ENCODE results near the gene PYDC1. TPM values are rescaled to one million over a fixed set of nuclear protein-coding genes. Genes with fewer than 3 reads are reported as not detected.
A peak's percentile ranks its signal among the peaks of the same experiment; 100 is the strongest.

PYDC1 gene
- total RNA-seq, 1 experiment from 2014 or later = 1.9 TPM

DNA sequence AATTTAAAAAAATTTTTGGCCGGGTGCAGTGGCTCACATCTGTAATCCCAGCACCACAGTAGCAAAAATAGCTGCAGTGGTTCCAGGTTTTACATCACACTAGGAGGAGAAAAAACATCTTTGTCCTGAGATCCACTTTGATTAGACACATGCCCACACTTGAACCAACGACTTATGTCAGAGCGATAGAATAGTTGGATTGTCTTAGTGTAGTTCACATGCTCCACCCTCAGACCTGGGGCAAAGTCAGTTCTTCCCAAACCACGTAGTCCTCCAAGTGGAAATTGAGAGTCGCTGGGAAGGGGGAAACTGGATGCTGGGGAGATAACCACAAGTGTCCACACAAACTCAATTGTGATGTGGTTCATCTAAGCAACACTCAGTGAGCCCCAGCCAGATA is 31.4 kb upstream of the PYDC1 start:
- H3K27ac Mint-ChIP-seq = no peak overlapping the region
- no peaks in the 10 kb centered on the region; the same call in 1 of the 2 replicates for H3K27me3 Mint-ChIP-seq (ENCODE audit: low read depth)
- no peak for ATAC-seq
- CTCF ChIA-PET = interaction anchor here (0.5 to 1.8 kb wide), 4 partner anchors 33 to 134 kb away, joined by 3 to 6 read pairs (median 4); no protein-coding TSS in a partner anchor
- TF ChIP-seq NR1H2 (CRISPR knock-in tag; IDR thresholded peaks at IDR 0.05) = no peak
- TF ChIP-seq, protein P1, sequence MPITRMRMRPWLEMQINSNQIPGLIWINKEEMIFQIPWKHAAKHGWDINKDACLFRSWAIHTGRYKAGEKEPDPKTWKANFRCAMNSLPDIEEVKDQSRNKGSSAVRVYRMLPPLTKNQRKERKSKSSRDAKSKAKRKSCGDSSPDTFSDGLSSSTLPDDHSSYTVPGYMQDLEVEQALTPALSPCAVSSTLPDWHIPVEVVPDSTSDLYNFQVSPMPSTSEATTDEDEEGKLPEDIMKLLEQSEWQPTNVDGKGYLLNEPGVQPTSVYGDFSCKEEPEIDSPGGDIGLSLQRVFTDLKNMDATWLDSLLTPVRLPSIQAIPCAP (CRISPR knock-in tag; IDR thresholded peaks at IDR 0.05) = no peak
- TF ChIP-seq, protein P2, sequence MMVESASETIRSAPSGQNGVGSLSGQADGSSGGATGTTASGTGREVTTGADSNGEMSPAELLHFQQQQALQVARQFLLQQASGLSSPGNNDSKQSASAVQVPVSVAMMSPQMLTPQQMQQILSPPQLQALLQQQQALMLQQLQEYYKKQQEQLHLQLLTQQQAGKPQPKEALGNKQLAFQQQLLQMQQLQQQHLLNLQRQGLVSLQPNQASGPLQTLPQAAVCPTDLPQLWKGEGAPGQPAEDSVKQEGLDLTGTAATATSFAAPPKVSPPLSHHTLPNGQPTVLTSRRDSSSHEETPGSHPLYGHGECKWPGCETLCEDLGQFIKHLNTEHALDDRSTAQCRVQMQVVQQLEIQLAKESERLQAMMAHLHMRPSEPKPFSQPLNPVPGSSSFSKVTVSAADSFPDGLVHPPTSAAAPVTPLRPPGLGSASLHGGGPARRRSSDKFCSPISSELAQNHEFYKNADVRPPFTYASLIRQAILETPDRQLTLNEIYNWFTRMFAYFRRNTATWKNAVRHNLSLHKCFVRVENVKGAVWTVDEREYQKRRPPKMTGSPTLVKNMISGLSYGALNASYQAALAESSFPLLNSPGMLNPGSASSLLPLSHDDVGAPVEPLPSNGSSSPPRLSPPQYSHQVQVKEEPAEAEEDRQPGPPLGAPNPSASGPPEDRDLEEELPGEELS (CRISPR knock-in tag; IDR thresholded peaks at IDR 0.05) = no peak
- TF ChIP-seq, protein P3, sequence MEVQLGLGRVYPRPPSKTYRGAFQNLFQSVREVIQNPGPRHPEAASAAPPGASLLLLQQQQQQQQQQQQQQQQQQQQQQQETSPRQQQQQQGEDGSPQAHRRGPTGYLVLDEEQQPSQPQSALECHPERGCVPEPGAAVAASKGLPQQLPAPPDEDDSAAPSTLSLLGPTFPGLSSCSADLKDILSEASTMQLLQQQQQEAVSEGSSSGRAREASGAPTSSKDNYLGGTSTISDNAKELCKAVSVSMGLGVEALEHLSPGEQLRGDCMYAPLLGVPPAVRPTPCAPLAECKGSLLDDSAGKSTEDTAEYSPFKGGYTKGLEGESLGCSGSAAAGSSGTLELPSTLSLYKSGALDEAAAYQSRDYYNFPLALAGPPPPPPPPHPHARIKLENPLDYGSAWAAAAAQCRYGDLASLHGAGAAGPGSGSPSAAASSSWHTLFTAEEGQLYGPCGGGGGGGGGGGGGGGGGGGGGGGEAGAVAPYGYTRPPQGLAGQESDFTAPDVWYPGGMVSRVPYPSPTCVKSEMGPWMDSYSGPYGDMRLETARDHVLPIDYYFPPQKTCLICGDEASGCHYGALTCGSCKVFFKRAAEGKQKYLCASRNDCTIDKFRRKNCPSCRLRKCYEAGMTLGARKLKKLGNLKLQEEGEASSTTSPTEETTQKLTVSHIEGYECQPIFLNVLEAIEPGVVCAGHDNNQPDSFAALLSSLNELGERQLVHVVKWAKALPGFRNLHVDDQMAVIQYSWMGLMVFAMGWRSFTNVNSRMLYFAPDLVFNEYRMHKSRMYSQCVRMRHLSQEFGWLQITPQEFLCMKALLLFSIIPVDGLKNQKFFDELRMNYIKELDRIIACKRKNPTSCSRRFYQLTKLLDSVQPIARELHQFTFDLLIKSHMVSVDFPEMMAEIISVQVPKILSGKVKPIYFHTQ (CRISPR knock-in tag; IDR thresholded peaks at IDR 0.05) = no peak
- no peak for TF ChIP-seq NFE2L1 (CRISPR knock-in tag; IDR thresholded peaks at IDR 0.05)
- TF ChIP-seq, protein P4, sequence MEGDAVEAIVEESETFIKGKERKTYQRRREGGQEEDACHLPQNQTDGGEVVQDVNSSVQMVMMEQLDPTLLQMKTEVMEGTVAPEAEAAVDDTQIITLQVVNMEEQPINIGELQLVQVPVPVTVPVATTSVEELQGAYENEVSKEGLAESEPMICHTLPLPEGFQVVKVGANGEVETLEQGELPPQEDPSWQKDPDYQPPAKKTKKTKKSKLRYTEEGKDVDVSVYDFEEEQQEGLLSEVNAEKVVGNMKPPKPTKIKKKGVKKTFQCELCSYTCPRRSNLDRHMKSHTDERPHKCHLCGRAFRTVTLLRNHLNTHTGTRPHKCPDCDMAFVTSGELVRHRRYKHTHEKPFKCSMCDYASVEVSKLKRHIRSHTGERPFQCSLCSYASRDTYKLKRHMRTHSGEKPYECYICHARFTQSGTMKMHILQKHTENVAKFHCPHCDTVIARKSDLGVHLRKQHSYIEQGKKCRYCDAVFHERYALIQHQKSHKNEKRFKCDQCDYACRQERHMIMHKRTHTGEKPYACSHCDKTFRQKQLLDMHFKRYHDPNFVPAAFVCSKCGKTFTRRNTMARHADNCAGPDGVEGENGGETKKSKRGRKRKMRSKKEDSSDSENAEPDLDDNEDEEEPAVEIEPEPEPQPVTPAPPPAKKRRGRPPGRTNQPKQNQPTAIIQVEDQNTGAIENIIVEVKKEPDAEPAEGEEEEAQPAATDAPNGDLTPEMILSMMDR (IDR thresholded peaks at IDR 0.05) = no peak
- no peak for TF ChIP-seq ZNF232 (CRISPR knock-in tag; IDR thresholded peaks at IDR 0.05)
- TF ChIP-seq, protein P5, sequence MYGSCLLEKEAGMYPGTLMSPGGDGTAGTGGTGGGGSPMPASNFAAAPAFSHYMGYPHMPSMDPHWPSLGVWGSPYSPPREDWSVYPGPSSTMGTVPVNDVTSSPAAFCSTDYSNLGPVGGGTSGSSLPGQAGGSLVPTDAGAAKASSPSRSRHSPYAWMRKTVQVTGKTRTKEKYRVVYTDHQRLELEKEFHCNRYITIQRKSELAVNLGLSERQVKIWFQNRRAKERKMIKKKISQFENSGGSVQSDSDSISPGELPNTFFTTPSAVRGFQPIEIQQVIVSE (CRISPR knock-in tag; IDR thresholded peaks at IDR 0.05; ENCODE audit: borderline replicate concordance) = no peak
- TF ChIP-seq GABPB1 (CRISPR knock-in tag; IDR thresholded peaks at IDR 0.05) = no peak
- no peak for TF ChIP-seq ELF4 (CRISPR knock-in tag; IDR thresholded peaks at IDR 0.05; ENCODE audit: low read depth)
- POLR2A ChIA-PET = no interaction called here
- H3K4me1 Mint-ChIP-seq = peaks cover 50% of the 10 kb centered on the region
- H3K4me3 Mint-ChIP-seq = no peak overlapping the region
- no peak for DNase-seq (ENCODE audit: low spot score)
- no peaks in the 10 kb centered on the region for H3K36me3 Mint-ChIP-seq
- no peaks in the 10 kb centered on the region for H3K9me3 Mint-ChIP-seq

DNA sequence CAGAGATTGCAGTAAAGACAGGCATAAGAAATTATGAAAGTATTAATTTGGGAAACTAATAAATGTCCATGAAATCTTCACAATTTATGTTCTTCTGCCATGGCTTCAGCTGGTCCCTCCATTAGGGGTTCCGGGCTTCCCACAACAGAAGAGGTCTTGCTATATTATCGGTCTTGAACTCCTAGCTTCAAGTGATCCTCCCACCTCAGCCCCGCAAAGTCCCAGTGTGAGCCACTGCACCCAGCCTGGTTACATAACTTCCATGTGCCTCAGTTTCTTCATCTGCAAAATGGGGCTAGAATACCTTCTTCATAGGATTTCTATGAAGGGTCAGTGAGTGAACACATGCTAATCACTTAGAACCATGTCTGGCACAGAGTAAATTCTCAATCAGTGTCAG is 29.4 kb upstream of the PYDC1 start:
- no peaks in the 10 kb centered on the region for H3K9me3 Mint-ChIP-seq
- CTCF ChIA-PET = interaction anchor here (0.8 kb wide), 1 partner anchor 103 kb away, joined by 3 read pairs; no protein-coding TSS in a partner anchor
- no peak overlapping the region for H3K4me3 Mint-ChIP-seq
- no peak for DNase-seq (ENCODE audit: low spot score)
- POLR2A ChIA-PET = no interaction called here
- H3K36me3 Mint-ChIP-seq = no peaks in the 10 kb centered on the region
- H3K27me3 Mint-ChIP-seq (ENCODE audit: low read depth) = no peaks in the 10 kb centered on the region; the same call in 1 of the 2 replicates
- H3K27ac Mint-ChIP-seq = peak overlapping the region; percentile 94
- no peak for ATAC-seq
- H3K4me1 Mint-ChIP-seq = peaks cover 53% of the 10 kb centered on the region
- TF ChIP-seq ZNF423 (CRISPR knock-in tag; IDR thresholded peaks at IDR 0.05) (no peak), EMX1 (CRISPR knock-in tag; IDR thresholded peaks at IDR 0.05) (no peak), ZNF416 (CRISPR knock-in tag; IDR thresholded peaks at IDR 0.05) (no peak), SMAD3 (CRISPR knock-in tag; IDR thresholded peaks at IDR 0.05; ENCODE audit: borderline replicate concordance) (no peak), FOXJ3 (CRISPR knock-in tag; IDR thresholded peaks at IDR 0.05; ENCODE audit: borderline replicate concordance) (no peak), ZNF396 (CRISPR knock-in tag; IDR thresholded peaks at IDR 0.05; ENCODE audit: borderline replicate concordance) (no peak), SP1 (CRISPR knock-in tag; conservative IDR thresholded peaks at IDR 0.05) (no peak), GRHL2 (CRISPR knock-in tag; IDR thresholded peaks at IDR 0.05; ENCODE audit: insufficient replicate concordance, severe bottlenecking) (no peak)
- TF ChIP-seq, protein P6, sequence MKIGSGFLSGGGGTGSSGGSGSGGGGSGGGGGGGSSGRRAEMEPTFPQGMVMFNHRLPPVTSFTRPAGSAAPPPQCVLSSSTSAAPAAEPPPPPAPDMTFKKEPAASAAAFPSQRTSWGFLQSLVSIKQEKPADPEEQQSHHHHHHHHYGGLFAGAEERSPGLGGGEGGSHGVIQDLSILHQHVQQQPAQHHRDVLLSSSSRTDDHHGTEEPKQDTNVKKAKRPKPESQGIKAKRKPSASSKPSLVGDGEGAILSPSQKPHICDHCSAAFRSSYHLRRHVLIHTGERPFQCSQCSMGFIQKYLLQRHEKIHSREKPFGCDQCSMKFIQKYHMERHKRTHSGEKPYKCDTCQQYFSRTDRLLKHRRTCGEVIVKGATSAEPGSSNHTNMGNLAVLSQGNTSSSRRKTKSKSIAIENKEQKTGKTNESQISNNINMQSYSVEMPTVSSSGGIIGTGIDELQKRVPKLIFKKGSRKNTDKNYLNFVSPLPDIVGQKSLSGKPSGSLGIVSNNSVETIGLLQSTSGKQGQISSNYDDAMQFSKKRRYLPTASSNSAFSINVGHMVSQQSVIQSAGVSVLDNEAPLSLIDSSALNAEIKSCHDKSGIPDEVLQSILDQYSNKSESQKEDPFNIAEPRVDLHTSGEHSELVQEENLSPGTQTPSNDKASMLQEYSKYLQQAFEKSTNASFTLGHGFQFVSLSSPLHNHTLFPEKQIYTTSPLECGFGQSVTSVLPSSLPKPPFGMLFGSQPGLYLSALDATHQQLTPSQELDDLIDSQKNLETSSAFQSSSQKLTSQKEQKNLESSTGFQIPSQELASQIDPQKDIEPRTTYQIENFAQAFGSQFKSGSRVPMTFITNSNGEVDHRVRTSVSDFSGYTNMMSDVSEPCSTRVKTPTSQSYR (CRISPR knock-in tag; IDR thresholded peaks at IDR 0.05) = no peak
- TF ChIP-seq, protein P7, sequence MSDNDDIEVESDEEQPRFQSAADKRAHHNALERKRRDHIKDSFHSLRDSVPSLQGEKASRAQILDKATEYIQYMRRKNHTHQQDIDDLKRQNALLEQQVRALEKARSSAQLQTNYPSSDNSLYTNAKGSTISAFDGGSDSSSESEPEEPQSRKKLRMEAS (CRISPR knock-in tag; IDR thresholded peaks at IDR 0.05) = no peak
- TF ChIP-seq, protein P2 (CRISPR knock-in tag; IDR thresholded peaks at IDR 0.05) = no peak
- TF ChIP-seq, protein P8, sequence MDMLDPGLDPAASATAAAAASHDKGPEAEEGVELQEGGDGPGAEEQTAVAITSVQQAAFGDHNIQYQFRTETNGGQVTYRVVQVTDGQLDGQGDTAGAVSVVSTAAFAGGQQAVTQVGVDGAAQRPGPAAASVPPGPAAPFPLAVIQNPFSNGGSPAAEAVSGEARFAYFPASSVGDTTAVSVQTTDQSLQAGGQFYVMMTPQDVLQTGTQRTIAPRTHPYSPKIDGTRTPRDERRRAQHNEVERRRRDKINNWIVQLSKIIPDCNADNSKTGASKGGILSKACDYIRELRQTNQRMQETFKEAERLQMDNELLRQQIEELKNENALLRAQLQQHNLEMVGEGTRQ (CRISPR knock-in tag; IDR thresholded peaks at IDR 0.05) = no peak

All from WTC11 (cell line).